ENCODE results near the gene APOF.
"Not testable (repeated sequence)": the region's sequence is repeated elsewhere in the genome, so short reads cannot be mapped to it uniquely, and the experiment has no call there.

APOF gene

GRCh38 chr12:56366948-56367347, 4.3 kb upstream of the APOF start:
- no peak for DNase-seq (ENCODE audit: low spot score)

DNA sequence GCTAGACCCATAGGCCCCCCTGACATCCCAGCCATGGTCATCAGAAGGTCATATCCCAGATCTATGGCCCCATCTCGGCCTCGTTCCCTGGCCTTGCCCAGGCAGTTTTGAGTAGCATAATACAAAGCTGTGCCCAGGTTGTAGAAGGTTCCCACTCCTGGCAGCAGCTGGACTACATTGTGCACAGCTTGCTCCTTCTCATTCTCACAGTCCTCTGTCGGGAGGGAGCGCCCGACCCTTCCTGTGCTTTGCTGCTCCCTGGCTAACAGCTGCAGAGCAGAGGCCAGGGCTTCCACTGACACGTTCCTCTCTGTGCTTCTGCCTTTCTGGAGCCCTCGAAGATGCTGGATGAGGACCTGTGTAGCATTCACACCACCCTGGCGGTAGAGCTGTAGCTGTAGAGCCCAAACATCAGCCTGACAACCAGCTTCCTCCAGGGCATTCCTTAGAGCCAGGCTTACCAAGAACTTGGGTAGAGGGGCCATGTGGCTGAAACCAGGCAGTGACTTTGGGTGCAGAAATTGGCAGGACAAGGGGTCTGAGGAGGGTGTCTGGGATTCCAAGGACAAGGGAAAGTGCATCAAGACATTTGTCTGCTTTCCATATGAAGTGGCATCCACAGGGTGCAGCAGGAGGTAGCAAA, 1.0 kb downstream of the APOF start:
- no peak for DNase-seq (ENCODE audit: low spot score)

DNA sequence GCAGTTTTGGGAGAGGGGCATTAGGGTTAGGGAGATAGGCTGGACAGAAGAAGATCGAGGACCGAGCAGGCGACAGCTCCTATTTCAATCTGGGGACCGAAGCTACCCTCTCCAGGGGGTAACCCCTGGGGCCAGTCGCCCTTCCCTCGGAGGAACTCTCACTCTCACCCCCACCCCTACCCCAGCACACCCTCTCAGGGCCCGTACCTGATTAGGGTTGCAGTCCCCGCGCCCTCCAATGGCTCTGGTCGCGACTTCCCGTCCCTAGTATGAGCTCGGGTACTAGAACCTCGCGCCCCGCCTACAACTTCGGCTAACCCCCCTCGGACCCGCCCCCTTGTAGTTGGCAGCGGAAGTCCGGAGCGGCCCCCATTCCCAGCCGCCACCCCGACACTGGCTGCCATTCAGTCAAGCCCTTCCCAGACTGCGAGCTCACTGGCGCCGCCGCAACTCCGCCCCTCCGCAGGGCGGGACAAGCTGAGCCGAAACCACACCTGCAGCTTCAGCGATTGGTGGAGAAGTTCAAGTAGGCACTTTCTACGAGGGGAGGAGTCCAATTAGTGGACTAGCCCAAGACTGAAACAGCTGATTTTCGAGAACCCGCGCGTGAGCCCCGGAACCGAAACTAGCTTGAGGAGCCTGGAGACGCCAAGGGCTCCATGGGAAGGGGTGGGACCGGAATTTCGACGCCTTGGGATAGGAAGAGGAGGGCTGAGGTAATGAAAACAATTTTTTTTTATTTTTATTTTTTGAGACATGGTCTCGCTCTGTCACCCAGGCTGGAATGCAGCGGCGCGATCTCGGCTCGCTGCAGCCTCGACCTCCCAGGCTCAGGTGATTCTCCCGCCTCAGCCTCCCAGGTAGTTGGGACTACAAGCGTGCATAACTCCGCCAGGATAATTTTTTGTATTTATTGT, 2.5 kb downstream of the APOF start, which contains the start of gene STAT2:
Gene STAT2 (minus strand): TSS at position 257 of the 917 bp plus-strand sequence. CDS start 3,536 bp downstream, outside the sequence.
- DNase-seq (ENCODE audit: low spot score), result peak; percentile 100

DNA sequence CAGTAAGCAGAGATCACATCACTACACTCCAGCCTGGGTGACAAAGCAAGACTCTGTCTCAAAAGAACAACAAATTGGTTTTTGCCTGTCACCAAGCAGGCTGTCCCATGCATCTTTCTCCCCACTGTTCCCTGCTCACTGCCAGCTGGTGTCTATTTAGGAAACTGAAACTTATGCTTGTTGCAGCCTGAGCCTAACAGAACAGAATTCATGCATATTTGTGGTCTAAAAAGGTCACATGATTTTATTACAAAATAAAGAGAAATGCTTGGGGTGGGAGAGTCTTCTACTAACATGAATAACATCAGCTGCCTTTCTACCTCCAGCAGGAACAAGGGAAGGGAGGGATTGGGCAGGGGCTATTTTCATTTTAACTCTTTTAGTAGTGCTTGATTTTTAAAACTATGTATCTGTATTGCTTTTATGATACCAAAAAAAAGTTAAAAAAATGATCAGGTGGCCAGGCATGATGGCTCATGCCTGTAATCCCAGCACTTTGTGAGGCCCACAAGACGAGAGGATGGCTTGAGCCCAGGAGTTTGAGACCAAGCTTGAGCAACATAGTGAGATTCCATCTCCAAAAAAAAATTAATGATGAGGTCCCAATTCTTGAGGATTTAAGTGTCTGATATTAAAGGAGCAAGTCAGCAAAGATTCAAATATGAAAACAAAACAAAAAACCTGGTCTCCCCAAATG, 3.7 kb downstream of the APOF start:
- no peak for DNase-seq (ENCODE audit: low spot score)

DNA sequence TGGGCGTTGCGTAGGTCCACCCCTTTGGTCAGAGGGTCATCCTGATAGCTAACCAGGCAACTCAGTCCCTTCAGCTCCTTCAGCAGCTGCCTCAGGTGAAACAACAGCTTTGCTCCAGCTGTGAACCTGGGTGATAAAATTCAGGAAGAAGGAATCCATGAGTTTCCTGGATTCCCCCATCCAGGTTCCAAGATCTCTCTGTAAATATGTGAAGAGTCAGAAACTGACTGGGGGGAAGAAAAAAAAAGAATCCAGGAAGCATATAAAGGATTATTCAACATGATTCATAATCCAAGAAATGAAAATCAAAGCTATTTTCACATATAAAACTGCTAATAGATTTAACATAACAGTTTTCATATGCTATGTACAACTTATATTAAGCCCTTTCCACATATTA, 11.3 kb downstream of the APOF start:
- no peak for DNase-seq (ENCODE audit: low spot score)

DNA sequence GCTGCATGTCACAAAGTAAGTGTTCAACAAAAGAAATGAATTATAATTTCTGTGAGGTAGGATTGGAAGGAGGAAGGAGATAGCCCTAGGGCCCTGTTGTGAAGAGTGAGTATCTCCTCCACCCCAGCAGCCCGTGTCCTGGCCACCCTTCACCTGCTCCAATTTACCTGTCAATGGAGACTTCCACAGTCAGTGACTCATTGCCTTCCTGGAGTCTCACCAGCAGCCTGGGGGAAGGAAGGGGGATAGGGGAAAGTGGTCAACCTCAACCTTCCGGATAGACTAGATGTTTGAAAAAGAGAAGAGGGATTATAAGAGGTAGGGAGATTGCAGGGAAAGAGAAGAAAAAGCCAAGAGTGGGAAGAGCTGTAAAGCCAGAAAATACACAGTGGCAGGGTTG, 12.0 kb downstream of the APOF start:
- no peak for DNase-seq (ENCODE audit: low spot score)

GRCh38 chr12:56348776-56349175, 13.9 kb downstream of the APOF start:
- no peak for DNase-seq (ENCODE audit: low spot score)

GRCh38 chr12:56347255-56347654, 15.4 kb downstream of the APOF start:
- DNase-seq (ENCODE audit: low spot score), result not testable (repeated sequence)

GRCh38 chr12:56346675-56347074, 16.0 kb downstream of the APOF start:
- DNase-seq (ENCODE audit: low spot score), result no peak

GRCh38 chr12:56342290-56342689, 20.4 kb downstream of the APOF start:
- DNase-seq (ENCODE audit: low spot score), result not testable (repeated sequence)

DNA sequence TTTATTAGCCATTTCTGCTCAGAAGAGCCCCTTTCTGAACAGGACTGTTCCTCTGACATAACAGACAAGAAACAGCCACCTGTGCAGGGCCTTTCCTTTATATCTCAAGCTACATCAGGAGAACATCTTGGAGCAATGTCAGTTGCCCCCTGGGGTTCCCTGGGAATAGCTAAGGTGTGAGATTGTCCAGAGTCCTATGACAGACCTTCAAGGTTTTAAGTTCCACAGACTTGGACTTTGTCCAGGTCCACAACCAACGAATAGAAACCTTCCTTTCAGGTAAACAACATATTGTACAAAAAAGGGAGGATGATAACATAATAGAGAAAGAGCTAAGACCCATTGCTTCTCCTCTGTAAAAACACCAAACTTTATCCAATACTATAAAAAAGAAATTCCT, 21.0 kb downstream of the APOF start:
- no peak for DNase-seq (ENCODE audit: low spot score)

GRCh38 chr12:56339158-56339422, 23.6 kb downstream of the APOF start:
- DNase-seq (ENCODE audit: low spot score), result no peak

GRCh38 chr12:56338308-56339157, 24.1 kb downstream of the APOF start, which contains the start of gene IL23A:
Gene IL23A (plus strand): TSS chr12:56338884. CDS start chr12:56339045, 161 bp downstream.
- peak; percentile 91 for DNase-seq (ENCODE audit: low spot score)

DNA sequence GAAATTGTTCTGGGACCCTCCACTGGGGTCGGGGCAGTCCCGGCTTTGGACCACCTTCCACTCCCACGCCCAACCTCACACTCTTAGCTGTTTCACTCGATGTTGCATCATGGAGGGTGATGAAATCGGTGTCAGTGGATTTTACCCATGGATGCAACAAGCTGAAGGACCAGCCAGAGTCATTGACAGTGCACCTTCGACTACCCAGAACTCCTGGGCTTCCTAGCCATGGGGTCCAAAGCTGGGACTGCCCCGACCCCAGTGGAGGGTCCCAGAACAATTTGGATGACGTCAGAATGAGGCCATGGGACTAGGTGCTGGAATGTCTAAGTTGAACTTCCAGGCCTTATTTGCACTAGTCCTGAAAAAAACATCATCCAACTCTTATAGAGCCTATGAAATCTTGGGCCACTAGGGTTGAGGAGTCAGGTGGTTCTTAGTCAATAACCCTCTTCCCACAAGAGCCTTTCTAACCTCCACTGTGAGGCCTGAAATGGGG, 24.9 kb downstream of the APOF start:
- no peak for DNase-seq (ENCODE audit: low spot score)

DNA sequence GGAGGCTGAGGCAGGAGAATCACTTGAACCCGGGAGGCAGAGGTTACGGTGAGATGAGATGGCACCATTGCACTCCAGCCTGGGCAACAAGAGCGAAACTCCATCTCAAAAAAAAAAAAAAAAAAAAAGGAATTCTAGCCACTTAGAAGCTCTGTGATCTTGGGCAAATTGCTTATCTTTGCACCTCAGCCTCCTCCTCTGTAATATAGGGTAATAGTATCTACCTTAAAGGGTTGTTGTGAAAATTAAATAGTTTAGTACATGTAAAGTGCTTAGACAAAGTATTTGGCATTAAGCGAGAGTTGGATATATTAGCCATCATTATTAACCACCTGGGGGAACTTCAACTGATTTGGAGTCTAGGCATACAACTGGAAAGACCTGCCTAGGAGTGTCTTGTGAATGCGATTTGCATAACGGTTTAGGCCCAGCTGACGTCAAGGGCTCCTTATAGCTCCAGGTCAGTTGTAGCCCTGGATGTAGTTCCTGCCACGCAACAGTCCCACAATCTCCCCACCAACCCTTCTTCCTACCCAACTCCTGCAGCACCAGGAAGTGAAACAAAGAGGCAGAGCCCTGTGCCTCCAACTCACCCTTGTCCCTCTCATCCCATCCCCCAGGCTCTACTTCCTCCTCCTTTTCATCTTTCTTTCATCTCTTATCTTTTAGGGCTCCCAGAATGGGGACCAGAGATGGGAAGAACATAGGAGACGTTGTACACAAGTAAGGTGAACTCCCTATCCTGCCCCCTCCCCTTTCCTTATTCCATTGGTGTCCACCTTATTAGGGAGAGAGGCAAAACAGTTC, 26.1 kb downstream of the APOF start:
- DNase-seq (ENCODE audit: low spot score), result no peak

- DNase-seq (ENCODE audit: low spot score), result not testable (repeated sequence)
These were observed 27.1 kb downstream of the APOF start for GRCh38 chr12:56335527-56335926.

DNA sequence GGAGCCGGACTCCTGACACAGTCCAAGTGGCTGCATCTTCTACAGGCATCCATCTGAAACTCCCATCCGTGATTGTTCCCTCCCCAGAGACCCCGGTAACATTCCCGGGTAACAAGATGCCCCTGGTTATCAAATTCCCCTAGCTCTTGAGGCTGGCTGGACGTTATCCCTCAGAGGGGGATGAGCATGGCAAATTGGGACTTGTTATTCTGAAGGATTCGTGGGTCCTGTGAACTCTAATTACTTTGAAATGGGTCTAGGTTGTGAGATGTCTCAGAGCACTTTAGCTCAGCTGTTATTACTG, 28.2 kb downstream of the APOF start:
- DNase-seq (ENCODE audit: low spot score), result no peak

GRCh38 chr12:56333679-56334489, 28.8 kb downstream of the APOF start, which contains the start of gene PAN2:
Gene PAN2 (minus strand): TSS chr12:56334000. CDS start chr12:56333094, 906 bp downstream.
- peak; percentile 94 for DNase-seq (ENCODE audit: low spot score)

DNA sequence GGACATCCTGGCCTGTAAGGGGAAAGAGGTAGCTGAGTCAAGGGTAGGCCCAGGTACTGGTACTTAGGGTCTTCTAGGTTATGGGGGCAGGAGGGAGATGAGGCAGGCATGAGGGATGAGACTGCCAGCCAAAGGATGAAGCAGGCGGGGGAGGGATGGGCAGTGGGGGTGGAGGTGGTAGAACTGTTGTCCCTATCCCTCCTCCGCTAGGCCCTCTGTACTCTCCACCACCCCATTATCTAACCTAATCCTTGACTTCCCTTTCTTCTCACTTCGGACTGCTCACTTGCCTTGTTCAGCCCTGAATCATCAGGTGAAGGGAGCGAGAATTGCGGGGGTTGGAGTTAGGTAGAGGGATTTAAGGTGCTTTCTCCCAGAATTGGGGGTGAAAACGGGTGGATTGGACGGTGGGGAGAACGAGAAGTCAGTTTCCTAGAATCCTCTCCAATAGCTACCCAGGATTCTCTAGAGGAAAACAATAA, 29.4 kb downstream of the APOF start:
- no peak for DNase-seq (ENCODE audit: low spot score)
